ENCODE data around the gene CTIF. TPM values are rescaled to one million over a fixed set of nuclear protein-coding genes. Genes with fewer than 3 reads are reported as not detected.
A peak's percentile ranks its signal among the peaks of the same experiment; 100 is the strongest.

Gene CTIF
- total RNA-seq, 2 experiments from 2014 or later = 5.7 to 5.9 TPM

GRCh38 chr18:48656582-48656981 is 117.8 kb downstream of the CTIF start:
- H3K4me1 Mint-ChIP-seq = no peaks in the 10 kb centered on the region
- peaks cover 7% of the 10 kb centered on the region for H3K27me3 Mint-ChIP-seq
- no peak overlapping the region for H3K4me3 Mint-ChIP-seq
- no peak overlapping the region for H3K27ac Mint-ChIP-seq
- no peak for DNase-seq
- CTCF ChIA-PET = no interaction called here
- H3K9me3 Mint-ChIP-seq (ENCODE audit: low read depth) = no peaks in the 10 kb centered on the region
- ATAC-seq = no peak
- H3K36me3 Mint-ChIP-seq = no peaks in the 10 kb centered on the region

DNA sequence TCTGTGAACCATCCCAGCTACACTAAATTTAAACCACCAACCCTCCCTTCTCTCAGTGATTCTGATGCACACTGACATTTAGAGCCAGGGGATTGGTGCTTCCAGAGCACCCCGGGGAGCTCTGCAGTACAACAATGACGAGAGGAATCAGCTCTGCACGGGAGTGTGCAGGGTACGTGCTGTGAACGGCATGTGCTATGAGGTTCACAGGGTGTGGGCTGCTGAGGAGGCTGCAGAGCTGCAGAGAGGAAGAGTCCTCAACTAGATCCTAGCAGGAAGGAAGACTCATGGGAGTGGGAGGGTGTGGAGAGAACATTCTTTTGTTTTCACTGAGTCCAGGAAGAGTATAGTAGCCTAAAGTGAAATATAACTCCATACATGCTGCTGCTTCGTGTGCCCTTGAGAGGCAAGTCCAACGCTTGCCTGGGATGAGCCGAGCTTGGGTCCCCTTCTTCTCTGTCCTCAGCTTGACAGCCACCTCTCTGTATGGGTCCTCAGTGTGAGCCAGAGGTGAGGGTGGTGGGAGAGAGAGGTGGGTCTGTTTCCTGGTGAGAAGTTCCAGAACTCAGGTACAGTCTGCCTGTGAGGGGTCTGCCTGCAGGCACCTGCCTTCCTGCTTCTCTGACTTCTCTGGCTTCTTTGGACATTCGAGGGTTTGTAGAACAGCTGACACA is 118.8 kb downstream of the CTIF start:
- Mint-ChIP-seq H3K27ac (no peak overlapping the region), H3K9me3 (ENCODE audit: low read depth) (no peaks in the 10 kb centered on the region), H3K27me3 (peaks cover under 1% of the 10 kb centered on the region), H3K4me3 (no peak overlapping the region), H3K4me1 (no peaks in the 10 kb centered on the region), H3K36me3 (no peaks in the 10 kb centered on the region)
- CTCF ChIA-PET = interaction anchor here (1.1 kb wide), 1 partner anchor 212 kb away, joined by 4 read pairs; no protein-coding TSS in a partner anchor
- ATAC-seq (no peak), DNase-seq (no peak)

- Mint-ChIP-seq H3K27me3 (peaks cover 4% of the 10 kb centered on the region), H3K9me3 (ENCODE audit: low read depth) (no peaks in the 10 kb centered on the region), H3K36me3 (no peaks in the 10 kb centered on the region), H3K27ac (no peak overlapping the region), H3K4me1 (no peaks in the 10 kb centered on the region), H3K4me3 (no peak overlapping the region)
- ATAC-seq (no peak), DNase-seq (no peak)
- CTCF ChIA-PET = no interaction called here
Measured at GRCh38 chr18:48658721-48659120, 119.9 kb downstream of the CTIF start.

GRCh38 chr18:48659188-48660009 is 120.6 kb downstream of the CTIF start:
- no peak for DNase-seq
- H3K4me3 Mint-ChIP-seq = no peak overlapping the region
- peaks cover 4% of the 10 kb centered on the region for H3K27me3 Mint-ChIP-seq
- H3K27ac Mint-ChIP-seq = no peak overlapping the region
- H3K9me3 Mint-ChIP-seq (ENCODE audit: low read depth) = no peaks in the 10 kb centered on the region
- H3K36me3 Mint-ChIP-seq = no peaks in the 10 kb centered on the region
- CTCF ChIA-PET = no interaction called here
- ATAC-seq = no peak
- H3K4me1 Mint-ChIP-seq = no peaks in the 10 kb centered on the region

- H3K4me3 Mint-ChIP-seq = no peak overlapping the region
- no peaks in the 10 kb centered on the region for H3K4me1 Mint-ChIP-seq
- ATAC-seq (no peak), DNase-seq (no peak)
- no peaks in the 10 kb centered on the region for H3K36me3 Mint-ChIP-seq
- H3K9me3 Mint-ChIP-seq (ENCODE audit: low read depth) = no peaks in the 10 kb centered on the region
- H3K27me3 Mint-ChIP-seq = peaks cover 4% of the 10 kb centered on the region
- CTCF ChIA-PET = no interaction called here
- H3K27ac Mint-ChIP-seq = no peak overlapping the region
Measured at GRCh38 chr18:48660346-48661228, 121.8 kb downstream of the CTIF start.

DNA sequence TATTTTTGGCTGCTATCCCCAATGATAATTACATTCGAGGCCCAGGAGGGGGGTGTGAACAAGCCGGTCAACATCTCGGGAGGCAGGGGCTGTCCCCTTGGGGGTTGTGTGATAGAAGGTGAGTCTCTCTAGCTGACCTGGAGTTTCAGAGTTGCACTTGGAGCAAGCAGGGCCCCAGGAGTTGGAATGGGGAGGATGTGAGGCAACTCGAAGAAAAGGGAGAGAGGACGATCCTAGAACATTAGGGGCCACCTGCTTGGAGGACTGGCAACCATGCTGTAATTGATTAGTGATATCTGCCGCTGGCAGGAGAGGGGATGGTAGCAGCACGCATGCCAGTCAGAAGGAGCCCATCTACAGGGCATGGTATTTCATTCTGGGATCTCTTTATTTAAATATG is 122.6 kb downstream of the CTIF start:
- CTCF ChIA-PET = no interaction called here
- H3K36me3 Mint-ChIP-seq = no peaks in the 10 kb centered on the region
- DNase-seq = no peak
- no peaks in the 10 kb centered on the region for H3K9me3 Mint-ChIP-seq (ENCODE audit: low read depth)
- H3K4me3 Mint-ChIP-seq = no peak overlapping the region
- no peak for ATAC-seq
- H3K27ac Mint-ChIP-seq = no peak overlapping the region
- peaks cover 4% of the 10 kb centered on the region for H3K27me3 Mint-ChIP-seq
- no peaks in the 10 kb centered on the region for H3K4me1 Mint-ChIP-seq

GRCh38 chr18:48662011-48662661 is 123.3 kb downstream of the CTIF start:
- H3K4me3 Mint-ChIP-seq = no peak overlapping the region
- no peak overlapping the region for H3K27ac Mint-ChIP-seq
- peaks cover 4% of the 10 kb centered on the region for H3K27me3 Mint-ChIP-seq
- H3K4me1 Mint-ChIP-seq = no peaks in the 10 kb centered on the region
- DNase-seq = no peak
- CTCF ChIA-PET = no interaction called here
- H3K9me3 Mint-ChIP-seq (ENCODE audit: low read depth) = no peaks in the 10 kb centered on the region
- ATAC-seq = no peak
- H3K36me3 Mint-ChIP-seq = no peaks in the 10 kb centered on the region

- peaks cover 4% of the 10 kb centered on the region for H3K27me3 Mint-ChIP-seq
- H3K9me3 Mint-ChIP-seq (ENCODE audit: low read depth) = no peaks in the 10 kb centered on the region
- no peak overlapping the region for H3K27ac Mint-ChIP-seq
- ATAC-seq (no peak), DNase-seq (no peak)
- CTCF ChIA-PET = interaction anchor here (1.1 to 5.1 kb wide), 2 partner anchors 188 to 238 kb away, joined by 3 to 29 read pairs; no protein-coding TSS in a partner anchor
- no peaks in the 10 kb centered on the region for H3K4me1 Mint-ChIP-seq
- no peak overlapping the region for H3K4me3 Mint-ChIP-seq
- no peaks in the 10 kb centered on the region for H3K36me3 Mint-ChIP-seq
Measured at GRCh38 chr18:48663096-48663930, 124.5 kb downstream of the CTIF start.

DNA sequence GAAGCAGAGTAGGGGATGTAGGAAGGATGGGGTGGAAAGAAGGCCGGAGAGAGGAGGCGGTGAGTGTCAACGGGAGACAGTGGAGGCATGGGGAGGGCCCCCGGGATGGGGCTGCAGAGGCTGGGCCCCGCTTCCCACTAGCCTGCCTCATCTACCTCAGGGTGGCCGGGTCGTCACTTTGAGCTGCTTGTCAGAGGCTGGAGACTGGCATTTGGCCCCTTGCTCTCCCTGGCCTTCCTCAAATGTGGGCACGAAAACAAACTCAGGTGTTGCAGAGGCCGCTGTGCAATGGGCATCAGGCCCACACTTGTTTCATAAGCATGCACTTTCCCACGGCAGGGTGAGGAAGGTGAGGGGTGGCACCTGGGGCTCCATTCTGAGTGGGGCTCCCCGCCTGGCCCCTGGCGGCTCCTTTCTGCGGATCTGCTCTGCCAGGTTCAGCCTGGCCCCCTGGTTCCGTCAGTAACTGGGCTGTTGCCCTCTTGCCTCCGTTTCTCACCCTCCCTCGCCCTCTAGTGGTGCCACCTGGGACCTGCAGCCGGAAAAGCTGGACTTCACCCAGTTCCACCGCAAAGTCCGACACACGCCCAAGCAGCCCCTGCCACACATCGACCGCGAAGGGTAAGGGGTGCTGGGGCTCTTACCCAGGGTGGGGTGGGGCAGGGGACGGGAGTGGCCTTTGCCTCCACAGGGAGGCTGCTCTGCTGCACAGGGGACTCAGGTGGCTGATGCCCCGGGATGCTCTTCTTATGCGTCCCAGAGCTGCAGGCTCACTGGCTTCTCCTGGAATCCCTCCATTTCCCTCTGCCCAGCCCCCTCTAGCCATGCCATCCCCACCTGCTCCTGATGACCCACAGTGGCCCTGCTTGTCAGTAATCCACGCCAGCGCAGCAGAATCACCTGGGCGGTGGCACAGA is 125.4 kb downstream of the CTIF start:
- Mint-ChIP-seq H3K4me3 (no peak overlapping the region), H3K36me3 (no peaks in the 10 kb centered on the region), H3K4me1 (no peaks in the 10 kb centered on the region), H3K27ac (no peak overlapping the region), H3K9me3 (ENCODE audit: low read depth) (no peaks in the 10 kb centered on the region), H3K27me3 (peaks cover 4% of the 10 kb centered on the region)
- DNase-seq (peak; percentile 64), ATAC-seq (peak; percentile 27)
- CTCF ChIA-PET = interaction anchor here (0.6 to 5.1 kb wide), 8 partner anchors 17 to 237 kb away, joined by 3 to 29 read pairs (median 3); no protein-coding TSS in a partner anchor

DNA sequence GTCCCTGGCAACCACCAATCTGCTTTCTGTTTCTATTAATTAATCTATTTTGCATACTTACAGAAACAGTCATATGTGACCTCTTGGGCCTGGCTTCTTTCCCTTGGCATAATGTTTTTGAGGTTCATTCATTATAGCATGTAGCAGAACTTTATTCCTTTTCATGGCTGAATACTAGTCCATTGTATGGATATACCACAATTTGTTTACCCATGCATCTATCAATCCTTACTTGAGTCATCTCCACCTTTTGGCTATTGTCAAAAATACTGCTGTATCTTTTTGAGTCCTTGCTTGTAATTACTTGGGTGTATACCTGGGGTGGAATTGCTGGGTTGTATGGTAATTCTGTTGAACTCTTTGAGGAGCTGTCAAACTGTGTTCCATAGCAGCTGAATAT is 126.8 kb downstream of the CTIF start:
- Mint-ChIP-seq H3K27ac (no peak overlapping the region), H3K36me3 (no peaks in the 10 kb centered on the region)
- CTCF ChIA-PET = interaction anchor here (5.1 kb wide), 1 partner anchor 191 kb away, joined by 29 read pairs; no protein-coding TSS in a partner anchor

GRCh38 chr18:48666613-48667012 is 127.8 kb downstream of the CTIF start:
- Mint-ChIP-seq H3K27ac (no peak overlapping the region), H3K36me3 (peaks cover 4% of the 10 kb centered on the region), H3K4me1 (no peaks in the 10 kb centered on the region), H3K27me3 (peaks cover 4% of the 10 kb centered on the region), H3K9me3 (ENCODE audit: low read depth) (peaks cover 2% of the 10 kb centered on the region), H3K4me3 (no peak overlapping the region)
- CTCF ChIA-PET = interaction anchor here (5.1 kb wide), 1 partner anchor 192 kb away, joined by 29 read pairs; no protein-coding TSS in a partner anchor
- ATAC-seq (no peak), DNase-seq (no peak)

More for the DNA sequence above, 126.8 kb downstream of the CTIF start:
- DNase-seq (no peak), ATAC-seq (no peak)
- no peaks in the 10 kb centered on the region for H3K4me1 Mint-ChIP-seq
- H3K4me3 Mint-ChIP-seq = no peak overlapping the region
- peaks cover 4% of the 10 kb centered on the region for H3K27me3 Mint-ChIP-seq
- H3K9me3 Mint-ChIP-seq (ENCODE audit: low read depth) = no peaks in the 10 kb centered on the region
